ENCODE data around the gene LAG3. TPM values are rescaled to one million over a fixed set of nuclear protein-coding genes. Genes with fewer than 3 reads are reported as not detected.
A peak's percentile ranks its signal among the peaks of the same experiment; 100 is the strongest.

LAG3 gene
- polyA plus RNA-seq, 1 of the 3 experiments (the other 2 are of a cell fraction), result 0.72 TPM

DNA sequence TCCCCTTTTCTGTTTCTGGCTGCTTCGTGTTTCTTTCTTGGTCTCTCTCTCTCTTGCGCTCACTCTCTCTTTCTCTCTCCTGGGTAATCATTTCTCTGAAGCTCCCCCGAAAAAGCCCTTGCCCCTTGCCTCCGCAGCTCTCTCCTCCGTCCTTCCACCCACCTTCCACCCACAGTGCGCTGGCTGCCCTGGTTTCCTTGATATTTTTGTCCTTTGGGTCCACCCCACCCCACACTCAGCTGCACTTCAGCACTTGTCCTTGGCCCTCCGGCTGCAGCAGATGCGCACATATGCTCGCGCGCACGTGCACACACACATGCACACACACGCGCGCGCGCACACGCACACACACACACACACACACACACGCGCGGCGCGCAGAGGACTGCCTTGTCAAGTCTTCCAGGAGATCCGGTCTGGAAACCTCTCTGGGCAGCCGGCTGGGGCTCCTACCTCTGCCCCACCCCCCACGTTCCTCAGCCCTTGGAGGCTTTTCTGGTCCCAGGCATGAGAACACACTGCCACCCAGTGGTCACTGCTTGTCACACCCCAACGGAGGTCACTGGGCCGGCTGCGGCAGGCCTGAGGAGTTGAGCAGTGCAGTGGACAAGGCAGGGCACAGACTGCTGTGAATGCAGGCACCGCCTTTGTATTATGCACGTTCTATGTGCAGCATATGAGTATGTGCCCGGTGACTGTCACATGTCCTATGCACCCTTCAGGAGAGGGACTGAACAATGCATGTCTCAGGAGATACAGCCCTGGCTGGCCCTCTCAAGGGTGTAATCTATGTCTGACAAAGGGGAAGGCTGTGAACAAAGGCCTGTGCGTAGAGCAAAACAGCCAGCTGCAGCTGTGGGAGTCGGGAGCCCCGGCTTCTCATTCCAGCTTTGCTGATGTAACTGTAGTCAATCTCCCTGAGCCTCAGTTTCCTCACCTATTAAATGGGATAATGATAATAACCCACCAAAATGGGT, 6.5 kb downstream of the LAG3 start:
- Histone ChIP-seq H3K36me3 (replicated peaks in 1 of 2; ENCODE audit: control insufficient read depth in 1 of 2, insufficient read depth in 2 of 2, low read length in 1 of 2) (peaks cover 4 to 5% of the 10 kb centered on the region in 2 experiments), H3K79me2 (ENCODE audit: insufficient read depth) (no peaks in the 10 kb centered on the region), H3K4me3 (ENCODE audit: low read depth in 2 of 2, low read length in 1 of 2) (peak overlapping the region; percentile 10 to 59; a peak in 3 of 4 replicates), H2AFZ (ENCODE audit: low read depth) (peak overlapping the region; percentile 58; the same call in 1 of the 2 replicates), H3K4me2 (peak overlapping the region; percentile 79), H3K4me1 (ENCODE audit: control insufficient read depth in 1 of 2, insufficient read depth in 2 of 2, low read depth in 1 of 2, low read length in 1 of 2) (peaks cover 0 to 8% of the 10 kb centered on the region in 2 experiments; a peak in 1 of 4 replicates), H4K20me1 (ENCODE audit: insufficient read depth) (no peaks in the 10 kb centered on the region), H3F3A (replicated peaks; ENCODE audit: insufficient read depth) (peaks cover 7% of the 10 kb centered on the region), H3K9me2 (no peaks in the 10 kb centered on the region), H3K27ac (ENCODE audit: low read depth in 2 of 2, low read length in 1 of 2) (peak overlapping the region; percentile 18 to 52; a peak in 3 of 4 replicates), H3K9ac (no peak overlapping the region), H3K9me3 (no peaks in the 10 kb centered on the region), H3K27me3 (ENCODE audit: insufficient read depth) (no peaks in the 10 kb centered on the region)
- ChIA-PET POLR2A (interaction anchor here (0.6 to 3.5 kb wide), 7 partner anchors 11 to 105 kb away, joined by 3 to 31 read pairs (median 4); partner anchors contain the start of genes GPR162, MLF2 and PTMS), CTCF (interaction anchor here (0.6 to 15.2 kb wide), 34 partner anchors 8 to 216 kb away, joined by 3 to 343 read pairs (median 4); partner anchors contain the start of genes CD4, COPS7A, GPR162 and MLF2)
- WGBS (ENCODE audit: low lambda C conversion rate), result 17% methylated on average over 28 of the region's 35 CpGs
- DNase-seq, result peak; percentile 94
- peak; percentile 75; the same call in 1 of the 2 replicates for TF ChIP-seq RCOR1 (IDR thresholded peaks at IDR 0.05; ENCODE audit: low read length)
- TF ChIP-seq, protein P1, sequence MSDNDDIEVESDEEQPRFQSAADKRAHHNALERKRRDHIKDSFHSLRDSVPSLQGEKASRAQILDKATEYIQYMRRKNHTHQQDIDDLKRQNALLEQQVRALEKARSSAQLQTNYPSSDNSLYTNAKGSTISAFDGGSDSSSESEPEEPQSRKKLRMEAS (IDR thresholded peaks at IDR 0.05; ENCODE audit: low read depth), result peak; percentile 35; the same call in 1 of the 2 replicates
- TF ChIP-seq NFIC (IDR thresholded peaks at IDR 0.05; ENCODE audit: borderline replicate concordance), result no peak
- peak; percentile 19; the same call in 1 of the 2 replicates for TF ChIP-seq TCF12 (IDR thresholded peaks at IDR 0.05)
- TF ChIP-seq, protein P2, sequence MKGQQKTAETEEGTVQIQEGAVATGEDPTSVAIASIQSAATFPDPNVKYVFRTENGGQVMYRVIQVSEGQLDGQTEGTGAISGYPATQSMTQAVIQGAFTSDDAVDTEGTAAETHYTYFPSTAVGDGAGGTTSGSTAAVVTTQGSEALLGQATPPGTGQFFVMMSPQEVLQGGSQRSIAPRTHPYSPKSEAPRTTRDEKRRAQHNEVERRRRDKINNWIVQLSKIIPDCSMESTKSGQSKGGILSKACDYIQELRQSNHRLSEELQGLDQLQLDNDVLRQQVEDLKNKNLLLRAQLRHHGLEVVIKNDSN (IDR thresholded peaks at IDR 0.05; ENCODE audit: borderline replicate concordance, low read depth), result no peak
- TF ChIP-seq, protein P3, sequence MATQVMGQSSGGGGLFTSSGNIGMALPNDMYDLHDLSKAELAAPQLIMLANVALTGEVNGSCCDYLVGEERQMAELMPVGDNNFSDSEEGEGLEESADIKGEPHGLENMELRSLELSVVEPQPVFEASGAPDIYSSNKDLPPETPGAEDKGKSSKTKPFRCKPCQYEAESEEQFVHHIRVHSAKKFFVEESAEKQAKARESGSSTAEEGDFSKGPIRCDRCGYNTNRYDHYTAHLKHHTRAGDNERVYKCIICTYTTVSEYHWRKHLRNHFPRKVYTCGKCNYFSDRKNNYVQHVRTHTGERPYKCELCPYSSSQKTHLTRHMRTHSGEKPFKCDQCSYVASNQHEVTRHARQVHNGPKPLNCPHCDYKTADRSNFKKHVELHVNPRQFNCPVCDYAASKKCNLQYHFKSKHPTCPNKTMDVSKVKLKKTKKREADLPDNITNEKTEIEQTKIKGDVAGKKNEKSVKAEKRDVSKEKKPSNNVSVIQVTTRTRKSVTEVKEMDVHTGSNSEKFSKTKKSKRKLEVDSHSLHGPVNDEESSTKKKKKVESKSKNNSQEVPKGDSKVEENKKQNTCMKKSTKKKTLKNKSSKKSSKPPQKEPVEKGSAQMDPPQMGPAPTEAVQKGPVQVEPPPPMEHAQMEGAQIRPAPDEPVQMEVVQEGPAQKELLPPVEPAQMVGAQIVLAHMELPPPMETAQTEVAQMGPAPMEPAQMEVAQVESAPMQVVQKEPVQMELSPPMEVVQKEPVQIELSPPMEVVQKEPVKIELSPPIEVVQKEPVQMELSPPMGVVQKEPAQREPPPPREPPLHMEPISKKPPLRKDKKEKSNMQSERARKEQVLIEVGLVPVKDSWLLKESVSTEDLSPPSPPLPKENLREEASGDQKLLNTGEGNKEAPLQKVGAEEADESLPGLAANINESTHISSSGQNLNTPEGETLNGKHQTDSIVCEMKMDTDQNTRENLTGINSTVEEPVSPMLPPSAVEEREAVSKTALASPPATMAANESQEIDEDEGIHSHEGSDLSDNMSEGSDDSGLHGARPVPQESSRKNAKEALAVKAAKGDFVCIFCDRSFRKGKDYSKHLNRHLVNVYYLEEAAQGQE (IDR thresholded peaks at IDR 0.05; ENCODE audit: low read depth, low read length), result no peak
- TF ChIP-seq, protein P4, sequence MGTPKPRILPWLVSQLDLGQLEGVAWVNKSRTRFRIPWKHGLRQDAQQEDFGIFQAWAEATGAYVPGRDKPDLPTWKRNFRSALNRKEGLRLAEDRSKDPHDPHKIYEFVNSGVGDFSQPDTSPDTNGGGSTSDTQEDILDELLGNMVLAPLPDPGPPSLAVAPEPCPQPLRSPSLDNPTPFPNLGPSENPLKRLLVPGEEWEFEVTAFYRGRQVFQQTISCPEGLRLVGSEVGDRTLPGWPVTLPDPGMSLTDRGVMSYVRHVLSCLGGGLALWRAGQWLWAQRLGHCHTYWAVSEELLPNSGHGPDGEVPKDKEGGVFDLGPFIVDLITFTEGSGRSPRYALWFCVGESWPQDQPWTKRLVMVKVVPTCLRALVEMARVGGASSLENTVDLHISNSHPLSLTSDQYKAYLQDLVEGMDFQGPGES (IDR thresholded peaks at IDR 0.05; ENCODE audit: low read depth, low read length), result no peak
- no peak for TF ChIP-seq YY1 (IDR thresholded peaks at IDR 0.05; ENCODE audit: low read depth)
- TF ChIP-seq, protein P5, sequence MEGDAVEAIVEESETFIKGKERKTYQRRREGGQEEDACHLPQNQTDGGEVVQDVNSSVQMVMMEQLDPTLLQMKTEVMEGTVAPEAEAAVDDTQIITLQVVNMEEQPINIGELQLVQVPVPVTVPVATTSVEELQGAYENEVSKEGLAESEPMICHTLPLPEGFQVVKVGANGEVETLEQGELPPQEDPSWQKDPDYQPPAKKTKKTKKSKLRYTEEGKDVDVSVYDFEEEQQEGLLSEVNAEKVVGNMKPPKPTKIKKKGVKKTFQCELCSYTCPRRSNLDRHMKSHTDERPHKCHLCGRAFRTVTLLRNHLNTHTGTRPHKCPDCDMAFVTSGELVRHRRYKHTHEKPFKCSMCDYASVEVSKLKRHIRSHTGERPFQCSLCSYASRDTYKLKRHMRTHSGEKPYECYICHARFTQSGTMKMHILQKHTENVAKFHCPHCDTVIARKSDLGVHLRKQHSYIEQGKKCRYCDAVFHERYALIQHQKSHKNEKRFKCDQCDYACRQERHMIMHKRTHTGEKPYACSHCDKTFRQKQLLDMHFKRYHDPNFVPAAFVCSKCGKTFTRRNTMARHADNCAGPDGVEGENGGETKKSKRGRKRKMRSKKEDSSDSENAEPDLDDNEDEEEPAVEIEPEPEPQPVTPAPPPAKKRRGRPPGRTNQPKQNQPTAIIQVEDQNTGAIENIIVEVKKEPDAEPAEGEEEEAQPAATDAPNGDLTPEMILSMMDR (IDR thresholded peaks at IDR 0.05), result peak; percentile 91
- no peak for TF ChIP-seq ELF1 (IDR thresholded peaks at IDR 0.05)
- peak in 1 of 2 experiments; percentile 45; a peak in 1 of 4 replicates for TF ChIP-seq EP300 (IDR thresholded peaks at IDR 0.05; ENCODE audit: borderline replicate concordance in 1 of 2, low read depth in 1 of 2, low read length in 1 of 2)
- no peak for TF ChIP-seq GATA2 (CRISPR knock-in tag; IDR thresholded peaks at IDR 0.05)
- no peak for TF ChIP-seq FOXM1 (IDR thresholded peaks at IDR 0.05; ENCODE audit: low read depth)
- peak; percentile 69; the same call in 1 of the 2 replicates for TF ChIP-seq RFX5 (IDR thresholded peaks at IDR 0.05; ENCODE audit: low read length)
- peak; percentile 99 for TF ChIP-seq RAD21 (IDR thresholded peaks at IDR 0.05; ENCODE audit: low read length)
- no peak for TF ChIP-seq JUND (IDR thresholded peaks at IDR 0.05)
- TF ChIP-seq GABPA (IDR thresholded peaks at IDR 0.05; ENCODE audit: low read depth), result no peak
- peak; percentile 48 for TF ChIP-seq NRF1 (IDR thresholded peaks at IDR 0.05; ENCODE audit: low read depth, low read length)
- TF ChIP-seq RXRA (IDR thresholded peaks at IDR 0.05; ENCODE audit: borderline replicate concordance, low read depth), result no peak
- TF ChIP-seq SMC3 (IDR thresholded peaks at IDR 0.05; ENCODE audit: low read depth, low read length), result peak; percentile 98
- TF ChIP-seq CHD2 (IDR thresholded peaks at IDR 0.05; ENCODE audit: low read length, partially characterized antibody), result peak; percentile 96
- TF ChIP-seq, protein P6, sequence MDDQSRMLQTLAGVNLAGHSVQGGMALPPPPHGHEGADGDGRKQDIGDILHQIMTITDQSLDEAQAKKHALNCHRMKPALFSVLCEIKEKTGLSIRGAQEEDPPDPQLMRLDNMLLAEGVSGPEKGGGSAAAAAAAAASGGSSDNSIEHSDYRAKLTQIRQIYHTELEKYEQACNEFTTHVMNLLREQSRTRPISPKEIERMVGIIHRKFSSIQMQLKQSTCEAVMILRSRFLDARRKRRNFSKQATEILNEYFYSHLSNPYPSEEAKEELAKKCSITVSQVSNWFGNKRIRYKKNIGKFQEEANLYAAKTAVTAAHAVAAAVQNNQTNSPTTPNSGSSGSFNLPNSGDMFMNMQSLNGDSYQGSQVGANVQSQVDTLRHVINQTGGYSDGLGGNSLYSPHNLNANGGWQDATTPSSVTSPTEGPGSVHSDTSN (IDR thresholded peaks at IDR 0.05), result no peak
- no peak for TF ChIP-seq EZH2phosphoT487 (IDR thresholded peaks at IDR 0.05; ENCODE audit: borderline replicate concordance, low read depth)
- TF ChIP-seq TAF1 (IDR thresholded peaks at IDR 0.05; ENCODE audit: borderline replicate concordance, low read depth, low read length), result no peak
